Heart right ventricle (tissue), 16 donors: ENCODE data around the gene TMC8. TPM values are rescaled to one million over a fixed set of nuclear protein-coding genes. Genes with fewer than 3 reads are reported as not detected.

Source experiments
- ATAC-seq, 8 donors: fragments of 200-7000 bp; cut with Tn5 transposase; one replicate each; pipeline ENCODE4 v1.9.1; 2020; ENCODE audit warnings: mild to moderate bottlenecking in 8 of 8, moderate library complexity in 8 of 8, moderate number of reproducible peaks in 1 of 8
- DNase-seq, 2 donors: peaks; one replicate each; pipeline ENCODE4 v3.0.0-alpha.2; 2020
- H3K27ac ChIP-seq, 10 donors: fragments of 200-600 bp; sonication (generic) in 2 of 10; one replicate each; pipeline versions ENCODE4 v1.5.0 to v1.8.0; 2020 to 2022; ENCODE audit warnings: mild to moderate bottlenecking in 3 of 10
- H3K27me3 ChIP-seq, 7 donors: fragments of 200-600 bp; one replicate each; pipeline ENCODE4 v1.8.0; 2021 to 2022; ENCODE audit warnings: mild to moderate bottlenecking in 2 of 7
- H3K36me3 ChIP-seq, 9 donors: fragments of 200-600 bp; sonication (generic) in 1 of 9; one replicate each; pipeline versions ENCODE4 v1.5.0 to v1.8.0; 2020 to 2022; ENCODE audit warnings: mild to moderate bottlenecking in 2 of 9
- H3K4me1 ChIP-seq, 9 donors: fragments of 200-600 bp; sonication (generic) in 1 of 9; one replicate each; pipeline versions ENCODE4 v1.5.0 to v1.8.0; 2020 to 2022; ENCODE audit warnings: mild to moderate bottlenecking in 4 of 9
- H3K4me3 ChIP-seq, 10 donors: fragments of 200-600 bp; sonication (generic) in 2 of 10; one replicate each; pipeline versions ENCODE4 v1.5.0 to v1.8.0; 2020 to 2022; ENCODE audit warnings: mild to moderate bottlenecking in 7 of 10, moderate library complexity in 2 of 10
- H3K9me3 ChIP-seq, 11 donors: fragments of 200-600 bp in 10 of 11; sonication (generic) in 2 of 11; one replicate each; pipeline versions ENCODE4 v1.5.0 to v1.8.0; 2013 to 2022; ENCODE audit warnings: mild to moderate bottlenecking in 2 of 11, control low read depth in 1 of 11, moderate library complexity in 1 of 11
- CTCF ChIP-seq, 9 donors: fragments of 200-600 bp; sonication (generic) in 2 of 9; IDR thresholded peaks; one replicate each; pipeline versions ENCODE4 v1.5.0 to v1.8.0; 2021 to 2022; ENCODE audit warnings: antibody characterized with exemption in 9 of 9, mild to moderate bottlenecking in 5 of 9, moderate library complexity in 1 of 9
- WGBS, 2 donors: extraction: QIAGEN DNeasy Blood & Tissue Kit; methylation state at CpG; one replicate each; pipeline ENCODE4 v1.1.7; 2013; ENCODE audit warnings: inconsistent platforms in 1 of 2; 5-methylcytosine and 5-hydroxymethylcytosine counted together
- intact Hi-C, 10 donors: fragments of 100-400 bp; cut with DNase I; formaldehyde crosslinking; loops; one replicate each; pipeline versions ENCODE4 v1.11.1 to v1.14.2; 2022
- polyA plus RNA-seq, 2 donors: library from polyadenylated mRNA; stranded (reverse); fragments of 200-250 nt; gene quantifications; one replicate each; pipeline ENCODE4 v1.2.3, GENCODE V29; 2013
- total RNA-seq, 10 donors: library from RNA; stranded (reverse); fragmentation: NEBNext Ultra II Directional in 3 of 10; extraction: Animal tissue kit (Norgen Biotek cat#: 25700) in 3 of 10; gene quantifications; one replicate each; pipeline versions ENCODE4 v1.2.1 to v1.2.4, GENCODE V29; 2021 to 2023
- donor health status: Arrhythmogenic right ventricular cardiomyopathy.
- donor health status: ischemic (EF 13 %, LVEDD 7.1; RV severe dilation, severe dysfunction).
- donor health status: healthy with polysubstance abuse.
- donor health status: DM: no; HTN: yes; CAD: no.
- donor health status: DM: no; HTN: no; CAD: no.
- donor health status: ischemic (EF 25% LVEDD 6.9; RV normal size, moderate dysfunction).
- donor health status: ischemic (EF 25% LVEDD 5.7; RV mildly dilated, moderate dysfunction).
- donor health status: healthy.
- donor health status: DM: yes; HTN: yes; CAD: no.
- donor health status: Ischemic cardiomyopathy.
- donor health status: ischemic (EF 35%, LVEDD 5.7; RV mildly dilated, moderate dysfunction).
- donor health status: nonischemic (EF 11% LVEDD 7.7; RV severe dilation, severe dysfunction).
- donor health status: DM: yes; HTN: yes; CAD: no.
- donor health status: PGD.
- donor health status: ischemic (EF 29% LVEDD 5.4; RV normal size, mild dysfunction).
- donor health status: nonischemic (EF 23%, LVEDD 6.1; RV moderate dilation, normal function).

TMC8 gene
- total and polyA plus RNA-seq, 12 donors: 0.85 to 11.2 (median 2.1) TPM

- intact Hi-C loops: loop anchor here in 1 of 10 donors (2.0 kb wide), 1 partner anchor 21 kb away; no protein-coding TSS in a partner anchor
- no peak for TF ChIP-seq CTCF (IDR thresholded peaks at IDR 0.05)
- Histone ChIP-seq H3K27ac (no peak overlapping the region), H3K36me3 (peaks cover 0 to 100% (median 39%) of the 10 kb centered on the region in 9 donors), H3K4me3 (no peak overlapping the region), H3K9me3 (no peaks in the 10 kb centered on the region), H3K27me3 (no peaks in the 10 kb centered on the region), H3K4me1 (peaks cover 0 to 32% (median 10%) of the 10 kb centered on the region in 9 donors)
- no peak for DNase-seq
- 70 to 83% methylated on average over 15 of the region's 15 CpGs for WGBS, 2 donors
- no peak for ATAC-seq
Observed at GRCh38 chr17:78106211-78106610, 24.4 kb upstream of the TMC8 start.

- Histone ChIP-seq H3K9me3 (no peaks in the 10 kb centered on the region), H3K27ac (peak overlapping the region in 1 of 10 donors; percentile 9), H3K27me3 (no peaks in the 10 kb centered on the region), H3K4me1 (peaks cover 3 to 44% (median 13%) of the 10 kb centered on the region in 9 donors), H3K4me3 (no peak overlapping the region), H3K36me3 (peaks cover 0 to 98% (median 33%) of the 10 kb centered on the region in 9 donors)
- intact Hi-C loops: loop anchor here in 1 of 10 donors (2.0 kb wide), 1 partner anchor 19 kb away; no protein-coding TSS in a partner anchor
- no peak for TF ChIP-seq CTCF (IDR thresholded peaks at IDR 0.05)
- 83 to 84% methylated on average over 10 of the region's 10 CpGs for WGBS, 2 donors
- no peak for DNase-seq
- no peak for ATAC-seq
Observed at GRCh38 chr17:78107457-78107856, 23.1 kb upstream of the TMC8 start.

GRCh38 chr17:78107976-78108725, 22.4 kb upstream of the TMC8 start:
- no peak for DNase-seq
- H3K27ac ChIP-seq: peak overlapping the region in 4 of 10 donors; percentile 1 to 43 (median 16)
- intact Hi-C loops: loop anchor here in 1 of 10 donors (2.0 kb wide), 1 partner anchor 19 kb away; no protein-coding TSS in a partner anchor
- no peak for ATAC-seq
- H3K36me3 ChIP-seq: peaks cover 0 to 97% (median 26%) of the 10 kb centered on the region in 9 donors
- H3K4me1 ChIP-seq: peaks cover 10 to 51% (median 20%) of the 10 kb centered on the region in 9 donors
- H3K9me3 ChIP-seq: no peaks in the 10 kb centered on the region
- no peak overlapping the region for H3K4me3 ChIP-seq
- WGBS, 2 donors: 90 to 94% methylated on average over 21 of the region's 21 CpGs
- TF ChIP-seq CTCF (IDR thresholded peaks at IDR 0.05): no peak
- no peaks in the 10 kb centered on the region for H3K27me3 ChIP-seq

GRCh38 chr17:78108726-78109488, 21.7 kb upstream of the TMC8 start:
- TF ChIP-seq CTCF (IDR thresholded peaks at IDR 0.05): no peak
- Histone ChIP-seq H3K27ac (peak overlapping the region in 4 of 10 donors; percentile 1 to 43 (median 16)), H3K27me3 (no peaks in the 10 kb centered on the region), H3K4me3 (no peak overlapping the region), H3K36me3 (peaks cover 0 to 93% (median 18%) of the 10 kb centered on the region in 9 donors), H3K9me3 (no peaks in the 10 kb centered on the region), H3K4me1 (peaks cover 12 to 57% (median 22%) of the 10 kb centered on the region in 9 donors)
- intact Hi-C loops: no loop called here
- ATAC-seq (peak in 3 of 8 donors; percentile 6 to 48 (median 22)), DNase-seq (no peak)
- WGBS, 2 donors: 55 to 68% methylated on average over 18 of the region's 18 CpGs
